Stimulated activated CD4-positive, alpha-beta T cell treated with anti-CD3 and anti-CD28 coated beads, Interleukin-2, amount 100 ng/mL, for 4 hours (primary cell): ENCODE measurements around the gene SEC14L1.
"Not testable (repeated sequence)": the region's sequence is repeated elsewhere in the genome, so short reads cannot be mapped to it uniquely, and the experiment has no call there.

Experiments
- DNase-seq: peaks from one replicate; pipeline ENCODE4 v3.0.0-alpha.2; 2020; ENCODE audit warnings: low read depth

Gene SEC14L1

GRCh38 chr17:77140878-77141767, at the start of gene SEC14L1:
SEC14L1 (plus strand) TSS chr17:77140969; CDS start chr17:77143597, 2,628 bp downstream.
- DNase-seq: no peak

- no peak for DNase-seq
Measured at GRCh38 chr17:77092025-77092424, 48.7 kb upstream of the SEC14L1 start.

GRCh38 chr17:77095461-77095860, 45.3 kb upstream of the SEC14L1 start:
- DNase-seq: no peak

GRCh38 chr17:77096570-77097214, 44.1 kb upstream of the SEC14L1 start:
- DNase-seq: no peak

GRCh38 chr17:77097631-77098180, 43.1 kb upstream of the SEC14L1 start:
- no peak for DNase-seq

GRCh38 chr17:77098884-77099545, 41.8 kb upstream of the SEC14L1 start:
- DNase-seq: no peak

GRCh38 chr17:77099997-77100396, 40.8 kb upstream of the SEC14L1 start:
- no peak for DNase-seq

GRCh38 chr17:77101521-77102410, 39.0 kb upstream of the SEC14L1 start:
- no peak for DNase-seq

- not testable (repeated sequence) for DNase-seq
Measured at GRCh38 chr17:77102411-77103134, 38.2 kb upstream of the SEC14L1 start.

- DNase-seq: no peak
Measured at GRCh38 chr17:77105706-77106105, 35.1 kb upstream of the SEC14L1 start.

- no peak for DNase-seq
Measured at GRCh38 chr17:77106874-77107358, 33.9 kb upstream of the SEC14L1 start.

- peak; percentile 41 for DNase-seq
Measured at GRCh38 chr17:77107506-77108433, 33.0 kb upstream of the SEC14L1 start.

- DNase-seq: no peak
Measured at GRCh38 chr17:77109159-77109759, 31.5 kb upstream of the SEC14L1 start.

GRCh38 chr17:77109764-77110359, 30.9 kb upstream of the SEC14L1 start:
- no peak for DNase-seq

- DNase-seq: not testable (repeated sequence)
Measured at GRCh38 chr17:77111165-77111933, 29.4 kb upstream of the SEC14L1 start.

GRCh38 chr17:77111934-77112296, 28.9 kb upstream of the SEC14L1 start:
- DNase-seq: no peak

- no peak for DNase-seq
Measured at GRCh38 chr17:77115510-77115909, 25.3 kb upstream of the SEC14L1 start.

- no peak for DNase-seq
Measured at GRCh38 chr17:77115947-77116346, 24.8 kb upstream of the SEC14L1 start.
